Measurements from ENCODE around the gene DOK5. TPM values are rescaled to one million over a fixed set of nuclear protein-coding genes. Genes with fewer than 3 reads are reported as not detected.

DOK5 gene
- total RNA-seq, 2 experiments from 2014 or later: not detected

DNA sequence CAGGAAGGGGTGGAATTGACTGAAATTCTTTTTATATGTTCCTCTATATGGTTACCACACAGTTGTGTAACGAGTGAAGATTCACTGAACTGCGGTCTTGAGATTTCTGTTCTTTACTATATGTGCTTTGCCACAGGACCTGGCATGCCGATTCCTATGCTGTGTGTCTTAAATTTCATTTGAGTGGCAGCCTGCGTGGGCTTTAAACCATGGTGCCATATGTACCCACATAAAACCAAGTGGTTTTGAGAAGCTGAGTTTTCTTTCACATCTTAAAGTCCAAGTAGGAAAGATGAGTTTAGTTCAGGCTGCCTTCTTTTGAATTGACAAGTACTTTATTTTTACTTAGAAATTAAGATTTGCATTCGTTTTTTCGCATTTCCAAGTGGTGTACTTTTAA, 101.1 kb downstream of the DOK5 start:
- H3K9me3 ChIP-seq (ENCODE audit: low read length): no peaks in the 10 kb centered on the region
- no peaks in the 10 kb centered on the region for H4K20me1 ChIP-seq (ENCODE audit: insufficient read depth, low read length)
- intact Hi-C loops (cut with micrococcal nuclease; ENCODE audit: unreplicated experiment): no loop called here
- no peaks in the 10 kb centered on the region for H3K4me1 ChIP-seq (ENCODE audit: insufficient read depth, low read length, poor library complexity, severe bottlenecking)
- POLR2A ChIA-PET: no interaction called here
- H3K4me3 ChIP-seq (ENCODE audit: low read depth, low read length, poor library complexity, severe bottlenecking): no peak overlapping the region
- no peaks in the 10 kb centered on the region for H3K79me2 ChIP-seq (ENCODE audit: insufficient read depth, low read depth, low read length)
- TF ChIP-seq, protein P1, sequence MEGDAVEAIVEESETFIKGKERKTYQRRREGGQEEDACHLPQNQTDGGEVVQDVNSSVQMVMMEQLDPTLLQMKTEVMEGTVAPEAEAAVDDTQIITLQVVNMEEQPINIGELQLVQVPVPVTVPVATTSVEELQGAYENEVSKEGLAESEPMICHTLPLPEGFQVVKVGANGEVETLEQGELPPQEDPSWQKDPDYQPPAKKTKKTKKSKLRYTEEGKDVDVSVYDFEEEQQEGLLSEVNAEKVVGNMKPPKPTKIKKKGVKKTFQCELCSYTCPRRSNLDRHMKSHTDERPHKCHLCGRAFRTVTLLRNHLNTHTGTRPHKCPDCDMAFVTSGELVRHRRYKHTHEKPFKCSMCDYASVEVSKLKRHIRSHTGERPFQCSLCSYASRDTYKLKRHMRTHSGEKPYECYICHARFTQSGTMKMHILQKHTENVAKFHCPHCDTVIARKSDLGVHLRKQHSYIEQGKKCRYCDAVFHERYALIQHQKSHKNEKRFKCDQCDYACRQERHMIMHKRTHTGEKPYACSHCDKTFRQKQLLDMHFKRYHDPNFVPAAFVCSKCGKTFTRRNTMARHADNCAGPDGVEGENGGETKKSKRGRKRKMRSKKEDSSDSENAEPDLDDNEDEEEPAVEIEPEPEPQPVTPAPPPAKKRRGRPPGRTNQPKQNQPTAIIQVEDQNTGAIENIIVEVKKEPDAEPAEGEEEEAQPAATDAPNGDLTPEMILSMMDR (conservative IDR thresholded peaks at IDR 0.05; ENCODE audit: low read length): no peak
- TF ChIP-seq EZH2phosphoT487 (IDR thresholded peaks at IDR 0.05; ENCODE audit: borderline replicate concordance, low read depth, low read length): no peak
- H3K9me2 ChIP-seq (ENCODE audit: insufficient read depth, low read length): no peaks in the 10 kb centered on the region
- no TSS peak for BruUV-seq (replicated peaks)
- no peak overlapping the region for H3K4me2 ChIP-seq (ENCODE audit: low read length)
- CTCF ChIA-PET (ENCODE audit: unreplicated experiment): no interaction called here
- H3K27ac ChIP-seq (ENCODE audit: low read depth, low read length, poor library complexity, severe bottlenecking): no peak overlapping the region
- DNase-seq (ENCODE audit: low spot score): no peak
- H3K36me3 ChIP-seq (ENCODE audit: insufficient read depth, low read length): no peaks in the 10 kb centered on the region
- H2AFZ ChIP-seq (ENCODE audit: low read length): no peak overlapping the region

GRCh38 chr20:54577637-54578036, 102.2 kb downstream of the DOK5 start:
- no peak for DNase-seq (ENCODE audit: low spot score)
- no TSS peak for BruUV-seq (replicated peaks)
- H3K9me3 ChIP-seq (ENCODE audit: low read length): no peaks in the 10 kb centered on the region
- H3K27ac ChIP-seq (ENCODE audit: low read depth, low read length, poor library complexity, severe bottlenecking): no peak overlapping the region
- H4K20me1 ChIP-seq (ENCODE audit: insufficient read depth, low read length): no peaks in the 10 kb centered on the region
- CTCF ChIA-PET (ENCODE audit: unreplicated experiment): no interaction called here
- no peaks in the 10 kb centered on the region for H3K79me2 ChIP-seq (ENCODE audit: insufficient read depth, low read depth, low read length)
- no peaks in the 10 kb centered on the region for H3K9me2 ChIP-seq (ENCODE audit: insufficient read depth, low read length)
- no peaks in the 10 kb centered on the region for H3K36me3 ChIP-seq (ENCODE audit: insufficient read depth, low read length)
- H3K4me2 ChIP-seq (ENCODE audit: low read length): no peak overlapping the region
- no peaks in the 10 kb centered on the region for H3K4me1 ChIP-seq (ENCODE audit: insufficient read depth, low read length, poor library complexity, severe bottlenecking)
- POLR2A ChIA-PET: no interaction called here
- H2AFZ ChIP-seq (ENCODE audit: low read length): no peak overlapping the region
- H3K4me3 ChIP-seq (ENCODE audit: low read depth, low read length, poor library complexity, severe bottlenecking): no peak overlapping the region
- intact Hi-C loops (cut with micrococcal nuclease; ENCODE audit: unreplicated experiment): no loop called here
- TF ChIP-seq, protein P1 (conservative IDR thresholded peaks at IDR 0.05; ENCODE audit: low read length): no peak
- no peak for TF ChIP-seq EZH2phosphoT487 (IDR thresholded peaks at IDR 0.05; ENCODE audit: borderline replicate concordance, low read depth, low read length)

GRCh38 chr20:54585217-54585616, 109.8 kb downstream of the DOK5 start:
- H2AFZ ChIP-seq (ENCODE audit: low read length): no peak overlapping the region
- BruUV-seq (replicated peaks): no TSS peak
- H3K9me3 ChIP-seq (ENCODE audit: low read length): no peaks in the 10 kb centered on the region
- intact Hi-C loops (cut with micrococcal nuclease; ENCODE audit: unreplicated experiment): no loop called here
- H3K79me2 ChIP-seq (ENCODE audit: insufficient read depth, low read depth, low read length): no peaks in the 10 kb centered on the region
- H3K9me2 ChIP-seq (ENCODE audit: insufficient read depth, low read length): no peaks in the 10 kb centered on the region
- H3K27ac ChIP-seq (ENCODE audit: low read depth, low read length, poor library complexity, severe bottlenecking): no peak overlapping the region
- POLR2A ChIA-PET: no interaction called here
- no peak overlapping the region for H3K4me2 ChIP-seq (ENCODE audit: low read length)
- no peaks in the 10 kb centered on the region for H3K4me1 ChIP-seq (ENCODE audit: insufficient read depth, low read length, poor library complexity, severe bottlenecking)
- H3K4me3 ChIP-seq (ENCODE audit: low read depth, low read length, poor library complexity, severe bottlenecking): no peak overlapping the region
- DNase-seq (ENCODE audit: low spot score): no peak
- CTCF ChIA-PET (ENCODE audit: unreplicated experiment): no interaction called here
- H4K20me1 ChIP-seq (ENCODE audit: insufficient read depth, low read length): no peaks in the 10 kb centered on the region
- no peaks in the 10 kb centered on the region for H3K36me3 ChIP-seq (ENCODE audit: insufficient read depth, low read length)
- no peak for TF ChIP-seq EZH2phosphoT487 (IDR thresholded peaks at IDR 0.05; ENCODE audit: borderline replicate concordance, low read depth, low read length)
- TF ChIP-seq, protein P1 (conservative IDR thresholded peaks at IDR 0.05; ENCODE audit: low read length): no peak

All from OCI-LY7 (cell line).